ENCODE data around the gene MUSK. TPM values are rescaled to one million over a fixed set of nuclear protein-coding genes. Genes with fewer than 3 reads are reported as not detected.
"Not testable (repeated sequence)": the region's sequence is repeated elsewhere in the genome, so short reads cannot be mapped to it uniquely, and the experiment has no call there.

MUSK gene
- total RNA-seq, 4 donors from 2014 or later: 0.22 to 0.42 (median 0.27) TPM; not detected in 1

GRCh38 chr9:110691002-110691549 is 22.5 kb downstream of the MUSK start:
- no peak overlapping the region for H3K27ac ChIP-seq
- no peaks in the 10 kb centered on the region for H3K36me3 ChIP-seq
- H3K4me1 ChIP-seq: no peaks in the 10 kb centered on the region
- intact Hi-C loops (cut with DNase I): no loop called here
- no peak for DNase-seq
- TF ChIP-seq CTCF (IDR thresholded peaks at IDR 0.05): no peak
- TF ChIP-seq POLR2A (IDR thresholded peaks at IDR 0.05): no peak
- WGBS, 2 donors: 93 to 95% methylated on average over 5 of the region's 5 CpGs
- no peaks in the 10 kb centered on the region for H3K9me3 ChIP-seq
- H3K27me3 ChIP-seq: no peaks in the 10 kb centered on the region
- H3K4me3 ChIP-seq (replicated peaks in 1 of 3): no peak overlapping the region

DNA sequence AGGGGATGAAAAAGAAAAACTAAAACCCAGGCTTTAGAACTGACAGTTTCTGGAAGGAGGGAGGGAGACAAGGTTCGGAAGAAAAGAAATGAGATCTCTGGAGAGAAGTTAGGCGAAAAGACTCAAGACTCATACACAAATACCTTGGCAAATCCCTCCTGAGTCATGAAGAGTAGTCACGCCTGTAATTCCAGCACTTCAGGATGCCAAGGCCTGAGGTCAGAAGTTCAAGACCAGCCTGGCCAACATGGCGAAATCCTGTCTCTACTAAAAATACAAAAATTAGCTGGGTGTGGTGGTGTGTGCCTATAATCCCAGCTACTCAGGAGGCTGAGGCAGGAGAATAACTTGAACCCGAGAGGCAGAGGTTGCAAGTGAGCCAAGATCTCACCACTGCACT is 27.3 kb downstream of the MUSK start:
- H3K36me3 ChIP-seq; H3K9me3 ChIP-seq; H3K4me3 ChIP-seq (replicated peaks in 1 of 3); H3K27me3 ChIP-seq; H3K27ac ChIP-seq; DNase-seq; H3K4me1 ChIP-seq; intact Hi-C loops (cut with DNase I): not testable (repeated sequence)
- WGBS, 2 donors: 81 to 90% methylated on average over 5 of the region's 5 CpGs

GRCh38 chr9:110700953-110701352 is 32.4 kb downstream of the MUSK start:
- no peak for DNase-seq
- Histone ChIP-seq H3K27ac (no peak overlapping the region), H3K27me3 (no peaks in the 10 kb centered on the region), H3K4me1 (no peaks in the 10 kb centered on the region), H3K4me3 (replicated peaks in 1 of 3) (no peak overlapping the region), H3K36me3 (no peaks in the 10 kb centered on the region), H3K9me3 (no peaks in the 10 kb centered on the region)
- intact Hi-C loops (cut with DNase I): no loop called here
- 60 to 70% methylated on average over 1 of the region's 1 CpG for WGBS, 2 donors
- TF ChIP-seq CTCF (IDR thresholded peaks at IDR 0.05): no peak
- no peak for TF ChIP-seq POLR2A (IDR thresholded peaks at IDR 0.05)

DNA sequence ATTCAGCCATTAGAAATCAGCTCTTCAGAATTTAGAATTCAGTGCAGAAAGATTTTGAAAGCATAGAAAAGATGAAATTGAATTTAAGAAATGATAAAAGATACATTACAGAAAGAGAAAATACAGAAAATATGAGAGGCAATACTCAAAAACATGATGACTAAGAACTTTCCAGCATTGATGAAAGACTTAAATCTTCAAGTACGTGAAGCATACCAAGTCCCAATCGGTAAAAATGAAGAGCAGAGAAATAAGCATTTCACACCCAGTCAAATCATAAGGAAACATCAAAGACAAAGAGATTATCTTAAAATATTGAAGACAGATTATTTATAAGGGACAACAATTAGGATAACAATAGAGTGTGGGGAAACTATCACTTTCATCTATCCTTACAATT is 35.1 kb downstream of the MUSK start:
- no peaks in the 10 kb centered on the region for H3K36me3 ChIP-seq
- intact Hi-C loops (cut with DNase I): no loop called here
- H3K27me3 ChIP-seq: no peaks in the 10 kb centered on the region
- WGBS, 2 donors: 49 to 99% methylated on average over 2 of the region's 2 CpGs
- DNase-seq: no peak
- no peak overlapping the region for H3K27ac ChIP-seq
- H3K4me3 ChIP-seq (replicated peaks in 1 of 3): no peak overlapping the region
- no peaks in the 10 kb centered on the region for H3K4me1 ChIP-seq
- TF ChIP-seq CTCF (IDR thresholded peaks at IDR 0.05) (no peak), POLR2A (IDR thresholded peaks at IDR 0.05) (no peak)
- no peaks in the 10 kb centered on the region for H3K9me3 ChIP-seq

DNA sequence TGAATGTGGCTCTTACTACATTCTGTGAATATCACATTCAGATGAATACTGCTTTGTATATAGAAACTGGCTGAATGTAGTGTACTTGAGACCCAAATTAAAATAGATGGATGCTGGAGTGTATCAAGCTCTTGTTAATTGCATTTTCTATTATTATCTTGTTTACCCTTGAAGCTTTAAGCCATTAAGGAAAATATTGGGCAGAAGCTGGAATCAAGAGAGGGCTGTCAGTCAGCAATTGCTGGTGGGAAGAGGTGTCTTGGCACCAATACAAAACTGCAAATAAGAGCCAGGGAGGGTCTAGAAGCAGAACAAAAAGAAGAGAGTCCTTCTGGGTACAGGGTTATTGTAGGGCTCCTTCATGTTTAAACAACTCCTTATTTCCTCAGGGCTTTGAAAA is 38.8 kb downstream of the MUSK start:
- H3K4me1 ChIP-seq: no peaks in the 10 kb centered on the region
- TF ChIP-seq CTCF (IDR thresholded peaks at IDR 0.05) (no peak), POLR2A (IDR thresholded peaks at IDR 0.05) (no peak)
- H3K9me3 ChIP-seq: no peaks in the 10 kb centered on the region
- no peaks in the 10 kb centered on the region for H3K36me3 ChIP-seq
- no peak overlapping the region for H3K4me3 ChIP-seq (replicated peaks in 1 of 3)
- no peak for DNase-seq
- intact Hi-C loops (cut with DNase I): no loop called here
- H3K27ac ChIP-seq: no peak overlapping the region
- H3K27me3 ChIP-seq: no peaks in the 10 kb centered on the region

DNA sequence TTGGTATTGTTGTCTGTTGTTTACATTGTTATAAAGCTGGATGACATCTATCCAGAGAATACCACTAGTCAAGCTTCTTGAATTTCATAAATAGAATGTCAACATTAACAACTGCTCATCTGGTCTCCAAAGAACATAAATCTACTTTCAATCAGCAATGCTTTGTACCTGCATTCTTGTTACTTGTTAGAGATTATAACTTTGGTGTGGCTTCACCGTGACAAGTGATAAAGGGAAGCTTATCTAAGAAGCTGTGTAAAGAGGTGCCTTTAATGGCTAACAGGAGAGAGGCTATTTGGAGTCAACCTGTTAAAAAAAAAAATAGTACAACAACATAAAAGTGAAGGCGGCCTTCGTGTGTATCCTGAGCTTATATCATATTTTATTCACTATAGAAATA is 41.8 kb downstream of the MUSK start:
- peaks cover 0 to 6% of the 10 kb centered on the region in 2 donors for H3K4me1 ChIP-seq
- WGBS, 2 donors: 88 to 89% methylated on average over 3 of the region's 3 CpGs
- no peaks in the 10 kb centered on the region for H3K36me3 ChIP-seq
- no peak overlapping the region for H3K27ac ChIP-seq
- TF ChIP-seq CTCF (IDR thresholded peaks at IDR 0.05): no peak
- no peak for TF ChIP-seq POLR2A (IDR thresholded peaks at IDR 0.05)
- no peaks in the 10 kb centered on the region for H3K9me3 ChIP-seq
- H3K4me3 ChIP-seq (replicated peaks in 1 of 3): no peak overlapping the region
- DNase-seq: no peak
- H3K27me3 ChIP-seq: no peaks in the 10 kb centered on the region
- intact Hi-C loops (cut with DNase I): no loop called here
